ENCODE data around the gene ITLN1. TPM values are rescaled to one million over a fixed set of nuclear protein-coding genes. Genes with fewer than 3 reads are reported as not detected.
A peak's percentile ranks its signal among the peaks of the same experiment; 100 is the strongest.

The ITLN1 gene
- total RNA-seq, 2 experiments from 2014 or later, result not detected

DNA sequence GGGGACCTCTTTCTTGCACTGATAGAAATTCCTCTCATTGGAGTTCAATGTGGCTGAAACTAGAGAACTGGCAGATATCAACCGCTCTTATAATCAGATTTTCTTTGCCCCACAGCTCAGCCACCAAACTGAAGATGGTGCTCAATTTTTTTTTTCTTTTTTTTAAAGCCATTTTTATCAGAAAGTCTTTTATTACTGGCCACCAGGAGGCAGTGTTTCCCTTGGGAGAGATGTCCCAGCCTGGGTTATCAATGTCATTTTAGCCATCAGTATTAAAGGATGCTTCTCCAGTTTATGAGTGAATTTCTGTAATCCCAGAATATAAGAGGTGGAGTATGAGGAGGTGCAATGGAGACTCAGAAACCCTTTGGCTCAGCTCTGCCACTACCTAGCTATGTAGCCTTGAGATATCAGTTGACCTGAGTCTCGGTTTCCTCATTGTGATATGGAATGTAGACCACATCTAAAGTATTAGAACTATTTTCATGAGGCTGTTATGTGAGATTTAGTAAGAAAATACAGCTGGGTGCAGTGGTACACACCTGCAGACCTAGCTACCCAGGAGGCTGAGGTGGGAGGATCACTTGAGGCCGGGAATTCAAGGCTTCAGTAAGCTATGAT, 49.9 kb downstream of the ITLN1 start:
- ChIA-PET CTCF (interaction anchor here (0.5 to 8.3 kb wide), 52 partner anchors 9 to 480 kb away, joined by 3 to 296 read pairs (median 5); partner anchors contain the start of genes CD244, ITLN1, ITLN2 and LY9), POLR2A (interaction anchor here (2.1 kb wide), 1 partner anchor 119 kb away, joined by 4 read pairs; the partner anchor contains the start of gene ITLN2)
- peak; percentile 54 for DNase-seq
- intact Hi-C loops (cut with micrococcal nuclease), result loop anchor here (1.0 to 5.0 kb wide), 5 partner anchors 42 to 297 kb away; partner anchors contain the start of gene DEDD
- no peak overlapping the region for H3K4me3 Mint-ChIP-seq
- no peak overlapping the region for H3K27ac Mint-ChIP-seq
- H3K27me3 Mint-ChIP-seq, result no peaks in the 10 kb centered on the region
- peaks cover 48% of the 10 kb centered on the region for H3K4me1 Mint-ChIP-seq (ENCODE audit: low read depth)
- no peaks in the 10 kb centered on the region for H3K9me3 Mint-ChIP-seq
- no peaks in the 10 kb centered on the region for H3K36me3 Mint-ChIP-seq

DNA sequence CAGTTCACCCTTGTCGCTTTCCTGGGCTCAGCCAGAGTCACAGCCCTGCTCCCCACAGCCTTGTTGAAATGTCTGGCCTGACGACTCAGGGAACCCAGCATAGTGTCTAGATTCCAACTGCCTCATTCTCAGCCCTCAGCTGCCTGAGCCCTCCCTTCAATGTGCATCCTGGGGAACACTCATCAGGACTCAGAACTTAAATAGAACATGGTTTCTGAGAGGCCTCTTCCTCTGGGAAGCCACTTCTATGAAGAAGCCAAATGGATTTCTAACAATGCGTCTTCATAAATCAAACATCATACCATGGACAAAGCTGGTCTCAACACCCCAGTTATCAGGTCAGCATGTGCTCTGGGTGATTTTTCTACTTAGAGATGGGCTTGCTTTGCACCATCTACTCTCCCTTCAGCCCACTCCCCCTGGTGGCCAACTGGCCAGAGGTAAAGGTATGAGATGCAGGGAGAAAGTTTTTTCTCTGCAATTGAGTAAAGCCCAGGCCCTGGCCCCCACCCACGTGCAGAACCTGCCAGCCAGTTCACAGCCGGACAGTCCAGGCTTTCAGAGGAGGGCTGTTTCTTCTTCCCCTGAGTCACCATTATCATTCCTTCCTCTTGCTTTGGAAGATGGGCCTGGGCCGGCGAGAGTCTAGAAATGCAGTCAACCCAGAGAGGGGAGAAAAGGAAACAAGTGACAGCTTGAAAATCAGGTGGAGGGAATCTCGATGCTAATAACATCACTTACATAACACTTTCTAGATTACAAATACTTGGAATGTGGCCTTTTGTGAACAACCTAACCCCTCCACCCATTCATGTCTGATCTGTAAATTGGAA, 54.4 kb downstream of the ITLN1 start:
- Mint-ChIP-seq H3K36me3 (no peaks in the 10 kb centered on the region), H3K4me1 (ENCODE audit: low read depth) (peaks cover 12% of the 10 kb centered on the region), H3K9me3 (no peaks in the 10 kb centered on the region), H3K27ac (no peak overlapping the region), H3K27me3 (no peaks in the 10 kb centered on the region), H3K4me3 (no peak overlapping the region)
- CTCF ChIA-PET, result interaction anchor here (1.1 to 7.1 kb wide), 19 partner anchors 11 to 159 kb away, joined by 3 to 150 read pairs (median 5); partner anchors contain the start of gene ITLN2
- intact Hi-C loops (cut with micrococcal nuclease), result loop anchor here (1.0 to 2.0 kb wide), 3 partner anchors 53 to 150 kb away; no protein-coding TSS in a partner anchor
- peak; percentile 86 for DNase-seq
- POLR2A ChIA-PET, result interaction anchor here (1.2 kb wide), 1 partner anchor 268 kb away, joined by 3 read pairs; the partner anchor contains the start of gene KLHDC9

DNA sequence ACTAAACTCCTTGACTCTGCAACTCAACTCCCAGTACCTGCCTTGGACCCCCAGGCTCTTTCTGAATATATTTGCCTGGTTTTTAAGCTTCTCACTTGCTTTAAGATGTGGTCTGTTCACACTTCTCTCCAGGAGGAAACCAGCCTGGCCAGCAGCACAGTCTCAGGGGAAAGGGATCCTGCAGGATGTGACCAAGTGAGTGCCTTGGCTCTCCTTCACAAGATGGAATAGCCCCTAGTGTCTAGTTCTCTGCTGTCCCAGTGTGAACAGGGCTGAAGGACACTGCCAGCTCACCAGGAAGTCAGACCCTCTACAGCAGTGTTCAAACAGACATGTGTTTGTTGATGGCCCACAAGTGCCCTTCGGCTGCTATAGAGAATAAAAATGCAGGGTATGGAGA, 55.2 kb downstream of the ITLN1 start:
- POLR2A ChIA-PET, result no interaction called here
- peaks cover 11% of the 10 kb centered on the region for H3K4me1 Mint-ChIP-seq (ENCODE audit: low read depth)
- CTCF ChIA-PET, result interaction anchor here (0.9 to 7.1 kb wide), 15 partner anchors 12 to 161 kb away, joined by 3 to 150 read pairs (median 7); partner anchors contain the start of gene ITLN2
- no peaks in the 10 kb centered on the region for H3K9me3 Mint-ChIP-seq
- no peak overlapping the region for H3K27ac Mint-ChIP-seq
- no peaks in the 10 kb centered on the region for H3K27me3 Mint-ChIP-seq
- no peak overlapping the region for H3K4me3 Mint-ChIP-seq
- DNase-seq, result no peak
- intact Hi-C loops (cut with micrococcal nuclease), result loop anchor here (1.0 to 2.0 kb wide), 3 partner anchors 52 to 149 kb away; no protein-coding TSS in a partner anchor
- no peaks in the 10 kb centered on the region for H3K36me3 Mint-ChIP-seq

DNA sequence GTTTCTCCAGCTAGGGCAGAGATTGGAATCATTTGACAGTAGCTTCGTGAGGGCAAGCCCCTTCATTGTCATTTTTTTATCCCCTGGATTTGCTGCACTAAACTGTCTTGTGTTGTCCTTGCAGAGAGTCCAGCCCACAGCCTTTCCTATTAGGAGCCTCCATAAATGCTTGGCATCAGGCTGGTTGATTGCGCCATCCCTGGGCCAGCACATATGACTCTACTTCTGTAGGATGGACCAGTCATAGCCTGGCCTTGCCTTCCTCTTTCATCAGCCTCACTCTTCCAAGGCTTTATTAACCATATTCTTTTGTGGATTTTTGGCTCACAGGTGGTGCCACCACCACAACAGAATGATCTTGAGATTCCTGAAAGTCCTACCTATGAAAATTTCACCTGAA, 57.6 kb downstream of the ITLN1 start:
- intact Hi-C loops (cut with micrococcal nuclease), result no loop called here
- Mint-ChIP-seq H3K4me3 (no peak overlapping the region), H3K9me3 (no peaks in the 10 kb centered on the region), H3K36me3 (no peaks in the 10 kb centered on the region), H3K4me1 (ENCODE audit: low read depth) (peaks cover 5% of the 10 kb centered on the region), H3K27me3 (no peaks in the 10 kb centered on the region), H3K27ac (no peak overlapping the region)
- no peak for DNase-seq
- CTCF ChIA-PET, result interaction anchor here (1.4 to 7.1 kb wide), 4 partner anchors 49 to 126 kb away, joined by 3 to 150 read pairs (median 39); partner anchors contain the start of gene ITLN2
- POLR2A ChIA-PET, result no interaction called here

DNA sequence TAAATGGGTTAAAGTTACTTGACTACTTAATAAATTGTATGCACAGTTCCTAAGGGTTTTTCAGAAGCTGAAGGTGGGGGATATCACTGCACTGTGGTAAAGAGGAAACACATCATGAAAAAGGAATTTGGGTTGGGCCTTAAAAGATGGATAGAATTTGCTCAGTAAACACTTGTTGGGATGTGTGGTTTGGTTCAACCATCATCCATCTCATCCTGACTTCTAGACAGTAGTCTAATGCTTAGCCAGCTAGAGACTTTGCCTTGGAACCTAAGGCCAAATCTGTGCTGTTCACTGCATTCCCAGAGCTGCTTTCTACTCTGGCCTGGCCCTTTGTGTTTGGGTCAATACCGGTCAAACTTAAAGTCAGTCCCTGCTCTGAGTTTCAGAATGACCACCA, 58.4 kb downstream of the ITLN1 start:
- no peak overlapping the region for H3K4me3 Mint-ChIP-seq
- no peaks in the 10 kb centered on the region for H3K9me3 Mint-ChIP-seq
- H3K27me3 Mint-ChIP-seq, result no peaks in the 10 kb centered on the region
- H3K4me1 Mint-ChIP-seq (ENCODE audit: low read depth), result peaks cover 5% of the 10 kb centered on the region
- no peak for DNase-seq
- POLR2A ChIA-PET, result no interaction called here
- H3K27ac Mint-ChIP-seq, result no peak overlapping the region
- CTCF ChIA-PET, result interaction anchor here (1.2 to 7.1 kb wide), 3 partner anchors 48 to 126 kb away, joined by 4 to 150 read pairs (median 66); partner anchors contain the start of gene ITLN2
- no peaks in the 10 kb centered on the region for H3K36me3 Mint-ChIP-seq
- intact Hi-C loops (cut with micrococcal nuclease), result no loop called here

Other genes with a start within 250 kb of the ITLN1 start
- gene SLAMF1, start 238.1 kb downstream of the ITLN1 start, total RNA-seq, result 100 to 1,000 TPM; 166 TPM
- 100 to 1,000 TPM; 190 to 194 TPM for gene CD48, start 173.4 kb downstream of the ITLN1 start, total RNA-seq
- 10 to 100 TPM; 11.4 to 15.9 TPM for gene SLAMF7, start 145.9 kb downstream of the ITLN1 start, total RNA-seq
- gene LY9, start 89.0 kb downstream of the ITLN1 start, total RNA-seq, result 1 to 10 TPM; 4.8 to 4.9 TPM
- under 1 TPM in 1 of 2 experiments, not detected in 1; 0.14 TPM for gene CD244, start 22.3 kb downstream of the ITLN1 start, total RNA-seq
- not detected for gene ITLN2, start 69.6 kb upstream of the ITLN1 start, total RNA-seq
- gene F11R, start 136.0 kb upstream of the ITLN1 start, total RNA-seq, result 10 to 100 TPM; 21.3 to 25.3 TPM
- 10 to 100 TPM; 70.2 to 77.7 TPM for gene TSTD1, start 153.8 kb upstream of the ITLN1 start, total RNA-seq
- gene USF1, start 160.8 kb upstream of the ITLN1 start, total RNA-seq, result 10 to 100 TPM; 43.4 to 43.7 TPM
- gene ARHGAP30, start 184.7 kb upstream of the ITLN1 start, total RNA-seq, result 100 to 1,000 TPM; 171 to 178 TPM
- gene NECTIN4, start 204.4 kb upstream of the ITLN1 start, total RNA-seq, result under 1 TPM in 1 of 2 experiments, not detected in 1; 0.05 TPM
- gene KLHDC9, start 213.2 kb upstream of the ITLN1 start, total RNA-seq, result 1 to 10 TPM; 1.2 to 1.6 TPM
- gene PFDN2, start 232.9 kb upstream of the ITLN1 start, total RNA-seq, result 100 to 1,000 TPM; 152 to 155 TPM
- 10 to 100 TPM; 65.2 to 66.5 TPM for gene NIT1, start 232.9 kb upstream of the ITLN1 start, total RNA-seq
- 10 to 100 TPM; 35.0 to 40.2 TPM for gene DEDD, start 247.5 kb upstream of the ITLN1 start, total RNA-seq

All from activated CD4-positive, alpha-beta memory T cell treated with anti-CD3 and anti-CD28 coated beads for 36 hours (primary cell).